BE2C (cell line): ENCODE data around the gene ATF7IP.
"Not testable (repeated sequence)": the region's sequence is repeated elsewhere in the genome, so short reads cannot be mapped to it uniquely, and the experiment has no call there.

Experiments used
- DNase-seq: peaks from one replicate; pipeline ENCODE4 v3.0.0-alpha.2; 2020
- H3K27me3 ChIP-seq: fragments of 250-450 bp; sonication (Bioruptor Pico); 2 replicates; pipeline ENCODE4 v1.5.1; 2020; ENCODE audit warnings: mild to moderate bottlenecking
- H3K36me3 ChIP-seq: fragments of 250-450 bp; sonication (Bioruptor Pico); 2 replicates; pipeline ENCODE4 v1.5.1; 2020; ENCODE audit warnings: mild to moderate bottlenecking
- H3K4me1 ChIP-seq: fragments of 250-450 bp; sonication (Bioruptor Pico); 2 replicates; pipeline ENCODE4 v1.5.1; 2020
- H3K4me3 ChIP-seq: 2 replicates; pipeline ENCODE4 v1.5.1; 2011; ENCODE audit warnings: low read depth, low read length
- H3K9me3 ChIP-seq: fragments of 250-450 bp; sonication (Bioruptor Pico); 2 replicates; pipeline ENCODE4 v1.5.1; 2020
- TF ChIP-seq, protein P1 (sequence below): IDR thresholded peaks from 2 replicates; pipeline ENCODE4 v1.5.1; 2012; ENCODE audit warnings: mild to moderate bottlenecking, low read depth, low read length

Gene ATF7IP

DNA sequence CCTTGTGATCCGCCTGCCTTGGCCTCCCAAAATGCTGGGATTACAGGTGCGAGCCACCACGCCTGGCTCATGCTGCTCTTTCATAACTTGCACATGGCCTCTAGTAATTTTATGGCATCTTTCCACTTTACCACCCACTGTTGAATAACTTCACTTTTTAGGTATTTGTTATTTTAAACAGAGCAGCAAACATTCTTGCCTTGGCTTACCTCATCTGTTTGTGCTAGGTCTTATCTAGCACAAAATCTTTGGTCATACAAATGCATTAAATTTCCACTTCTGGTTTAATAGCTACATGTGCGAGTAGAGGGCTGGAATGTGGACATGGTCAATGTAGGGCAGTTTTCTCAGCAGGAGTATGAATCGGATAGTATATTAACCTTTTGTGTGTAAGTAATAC lies 38.8 kb upstream of the ATF7IP start:
- Histone ChIP-seq H3K27me3 (no peaks in the 10 kb centered on the region), H3K4me3 (no peak overlapping the region)

DNA sequence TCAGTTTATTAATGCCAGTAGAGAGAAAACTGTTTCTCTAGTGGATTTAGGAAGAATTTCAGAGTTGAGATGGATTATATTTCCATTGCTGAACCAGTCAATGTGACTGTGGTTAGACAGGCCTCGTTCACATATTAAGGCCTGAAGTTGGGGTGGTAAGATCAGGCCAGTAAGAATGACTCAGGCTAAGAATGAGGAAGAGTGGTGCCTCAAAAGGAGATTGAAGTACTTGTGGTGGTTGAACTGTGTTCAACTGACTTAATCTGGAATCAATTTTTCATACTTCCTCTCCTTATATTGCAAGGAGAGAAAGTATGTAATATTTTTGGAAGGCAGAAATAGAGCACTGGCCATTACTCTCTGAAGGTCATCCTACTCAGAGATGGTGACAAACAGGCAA lies 37.8 kb upstream of the ATF7IP start:
- TF ChIP-seq, protein P1, sequence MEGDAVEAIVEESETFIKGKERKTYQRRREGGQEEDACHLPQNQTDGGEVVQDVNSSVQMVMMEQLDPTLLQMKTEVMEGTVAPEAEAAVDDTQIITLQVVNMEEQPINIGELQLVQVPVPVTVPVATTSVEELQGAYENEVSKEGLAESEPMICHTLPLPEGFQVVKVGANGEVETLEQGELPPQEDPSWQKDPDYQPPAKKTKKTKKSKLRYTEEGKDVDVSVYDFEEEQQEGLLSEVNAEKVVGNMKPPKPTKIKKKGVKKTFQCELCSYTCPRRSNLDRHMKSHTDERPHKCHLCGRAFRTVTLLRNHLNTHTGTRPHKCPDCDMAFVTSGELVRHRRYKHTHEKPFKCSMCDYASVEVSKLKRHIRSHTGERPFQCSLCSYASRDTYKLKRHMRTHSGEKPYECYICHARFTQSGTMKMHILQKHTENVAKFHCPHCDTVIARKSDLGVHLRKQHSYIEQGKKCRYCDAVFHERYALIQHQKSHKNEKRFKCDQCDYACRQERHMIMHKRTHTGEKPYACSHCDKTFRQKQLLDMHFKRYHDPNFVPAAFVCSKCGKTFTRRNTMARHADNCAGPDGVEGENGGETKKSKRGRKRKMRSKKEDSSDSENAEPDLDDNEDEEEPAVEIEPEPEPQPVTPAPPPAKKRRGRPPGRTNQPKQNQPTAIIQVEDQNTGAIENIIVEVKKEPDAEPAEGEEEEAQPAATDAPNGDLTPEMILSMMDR, result no peak
- Histone ChIP-seq H3K36me3 (no peaks in the 10 kb centered on the region), H3K4me3 (no peak overlapping the region), H3K9me3 (no peaks in the 10 kb centered on the region), H3K27me3 (no peaks in the 10 kb centered on the region), H3K4me1 (no peaks in the 10 kb centered on the region)
- no peak for DNase-seq

More for the DNA sequence above, 38.8 kb upstream of the ATF7IP start:
- DNase-seq, result no peak
- Histone ChIP-seq H3K36me3 (no peaks in the 10 kb centered on the region), H3K4me1 (no peaks in the 10 kb centered on the region), H3K9me3 (no peaks in the 10 kb centered on the region)
- TF ChIP-seq, protein P1, result no peak

DNA sequence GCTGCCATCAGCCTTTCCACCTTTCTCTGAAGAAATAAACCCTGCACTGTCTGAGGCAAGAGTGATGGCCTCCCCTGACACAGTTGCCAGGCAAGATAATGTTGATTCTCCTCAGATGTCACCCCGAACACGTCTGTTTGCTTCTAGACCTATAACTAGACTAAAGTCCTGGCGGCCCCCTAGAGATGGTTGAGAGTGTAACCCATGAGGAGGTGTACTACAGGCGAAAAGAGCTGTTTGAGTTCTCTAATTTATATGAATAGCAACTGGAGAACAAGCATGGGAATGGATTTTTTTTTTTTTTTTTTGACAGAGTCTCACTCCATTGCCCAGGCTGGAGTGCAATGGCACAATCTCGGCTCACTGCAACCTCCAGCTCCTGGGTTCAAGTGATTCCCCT lies 33.0 kb upstream of the ATF7IP start:
- no peaks in the 10 kb centered on the region for H3K4me1 ChIP-seq
- no peaks in the 10 kb centered on the region for H3K27me3 ChIP-seq
- no peak overlapping the region for H3K4me3 ChIP-seq
- H3K9me3 ChIP-seq, result no peaks in the 10 kb centered on the region
- TF ChIP-seq, protein P1, result no peak
- H3K36me3 ChIP-seq, result no peaks in the 10 kb centered on the region
- DNase-seq, result no peak

DNA sequence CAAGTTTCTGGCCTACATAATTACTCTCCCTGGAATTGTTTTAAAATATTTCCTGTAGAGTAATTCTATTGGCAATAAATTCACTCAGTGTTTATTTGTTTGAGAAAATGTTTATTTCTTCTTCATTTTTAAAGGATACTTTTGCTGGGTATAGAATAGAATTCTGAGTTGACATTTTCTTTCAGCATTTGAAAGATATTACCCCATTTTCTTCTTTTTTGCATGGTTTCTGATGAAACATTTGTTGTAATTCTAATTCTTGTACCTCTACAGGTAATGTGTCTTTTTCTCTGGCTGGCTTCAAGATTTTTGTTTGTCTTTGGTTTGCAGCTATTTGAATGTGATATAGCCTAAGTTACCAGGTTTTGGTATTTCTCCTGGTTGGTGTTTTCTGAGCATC lies 25.1 kb upstream of the ATF7IP start:
- TF ChIP-seq, protein P1, result no peak
- Histone ChIP-seq H3K4me1 (no peaks in the 10 kb centered on the region), H3K27me3 (no peaks in the 10 kb centered on the region), H3K4me3 (no peak overlapping the region), H3K9me3 (no peaks in the 10 kb centered on the region; the same call in 1 of the 2 replicates), H3K36me3 (no peaks in the 10 kb centered on the region)
- DNase-seq, result no peak

DNA sequence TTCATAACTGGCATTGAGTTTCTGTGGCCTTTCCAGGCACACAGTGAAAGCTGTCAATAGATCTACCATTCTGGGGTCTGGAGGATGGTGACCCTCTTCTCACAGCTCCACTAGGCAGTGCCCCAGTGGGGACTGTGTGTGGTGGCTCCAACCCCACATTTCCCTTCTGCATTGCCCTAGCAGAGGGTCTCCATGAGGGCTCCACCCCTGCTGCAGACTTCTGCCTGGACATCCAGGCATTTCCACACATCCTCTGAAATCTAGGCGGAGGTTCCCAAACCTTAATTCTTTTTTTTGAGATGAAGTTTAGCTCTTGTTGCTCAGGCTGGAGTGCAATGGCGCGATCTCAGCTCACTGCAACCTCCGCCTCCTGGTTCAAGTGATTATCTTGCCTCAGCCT lies 14.0 kb upstream of the ATF7IP start:
- H3K27me3 ChIP-seq, DNase-seq, H3K4me1 ChIP-seq, H3K4me3 ChIP-seq, H3K9me3 ChIP-seq, H3K36me3 ChIP-seq: not testable (repeated sequence)

DNA sequence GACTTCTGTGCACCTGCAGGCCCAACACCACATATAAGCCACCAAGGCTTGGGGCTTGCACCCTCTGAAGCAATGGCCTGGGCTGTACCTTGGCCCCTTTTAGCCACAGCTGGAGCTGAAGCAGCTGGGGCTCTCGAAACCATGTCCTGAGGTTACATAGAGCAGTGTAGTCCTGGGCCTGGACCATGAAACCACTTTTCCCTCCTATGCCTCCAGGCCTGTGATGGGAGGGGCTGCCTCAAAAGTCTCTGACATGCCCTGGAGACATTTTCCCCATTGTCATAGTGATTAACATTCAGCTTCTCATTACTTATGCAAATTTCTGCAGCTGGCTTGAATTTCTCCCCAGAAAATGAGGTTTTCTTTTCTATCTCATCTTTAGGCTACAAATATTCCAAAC lies 13.4 kb upstream of the ATF7IP start:
- not testable (repeated sequence) for H3K4me3 ChIP-seq, DNase-seq, H3K4me1 ChIP-seq, H3K27me3 ChIP-seq, H3K36me3 ChIP-seq, H3K9me3 ChIP-seq

DNA sequence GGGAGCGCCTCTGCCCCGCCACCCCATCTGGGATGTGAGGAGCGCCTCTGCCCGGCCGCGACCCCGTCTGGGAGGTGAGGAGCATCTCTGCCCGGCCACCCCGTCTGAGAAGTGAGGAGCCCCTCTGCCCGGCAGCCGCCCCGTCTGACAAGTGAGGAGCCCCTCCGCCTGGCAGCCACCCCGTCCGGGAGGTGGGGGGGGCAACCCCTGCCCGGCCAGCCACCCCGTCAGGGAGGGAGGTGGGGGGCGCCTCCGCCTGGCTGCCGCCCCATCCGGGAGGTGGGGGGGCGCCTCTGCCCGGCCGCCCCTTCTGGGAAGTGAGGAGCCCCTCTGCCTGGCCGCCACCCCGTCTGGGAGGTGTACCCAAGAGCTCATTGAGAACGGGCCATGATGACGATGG lies 10.8 kb upstream of the ATF7IP start:
- H3K9me3 ChIP-seq, DNase-seq, H3K36me3 ChIP-seq, H3K27me3 ChIP-seq, H3K4me1 ChIP-seq, H3K4me3 ChIP-seq: not testable (repeated sequence)

DNA sequence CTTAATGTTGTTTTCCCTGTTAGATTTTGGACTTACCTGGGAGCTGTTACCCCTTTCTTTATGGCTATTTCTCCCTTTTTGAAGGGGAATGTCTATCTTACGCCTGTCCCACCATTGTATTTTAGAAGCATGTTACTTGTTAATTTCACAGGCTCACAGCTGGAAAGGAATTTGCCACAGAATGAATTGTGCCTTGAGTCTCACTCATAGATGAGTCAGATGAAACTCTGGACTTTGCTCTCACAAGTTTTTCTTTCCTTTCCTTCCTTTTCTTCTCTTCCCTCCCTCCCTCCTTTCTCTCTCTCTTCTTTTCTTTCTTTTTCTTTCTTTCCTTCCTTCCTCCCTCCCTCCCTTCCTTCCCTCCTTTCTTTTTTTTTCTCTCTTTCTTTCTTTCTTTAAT lies 9.3 kb upstream of the ATF7IP start:
- no peaks in the 10 kb centered on the region for H3K36me3 ChIP-seq
- DNase-seq, result no peak
- H3K4me1 ChIP-seq, result no peaks in the 10 kb centered on the region
- TF ChIP-seq, protein P1, result no peak
- H3K4me3 ChIP-seq, result no peak overlapping the region
- H3K9me3 ChIP-seq, result peaks cover 9% of the 10 kb centered on the region; the same call in 1 of the 2 replicates
- H3K27me3 ChIP-seq, result no peaks in the 10 kb centered on the region
